GM23338 (cell line): ENCODE data around the gene KCTD7.

Experiments
- CREB1 ChIP-seq: fragments of 250-450 bp; sonication (Bioruptor Pico); IDR thresholded peaks from 2 replicates; pipeline ENCODE4 v1.5.0; 2020; ENCODE audit warnings: low read depth, mild to moderate bottlenecking, moderate library complexity
- CTCF ChIP-seq, 2 experiments: fragments of 200-600 bp in 1 of 2; sonication (generic) in 1 of 2; conservative IDR thresholded peaks; 2 replicates each; pipeline versions ENCODE4 v1.5.1 to v1.6.1; 2016 to 2017; ENCODE audit warnings: antibody characterized with exemption in 2 of 2, low read depth in 2 of 2, mild to moderate bottlenecking in 2 of 2, moderate library complexity in 1 of 2
- TF ChIP-seq, protein P1 (sequence below): IDR thresholded peaks from one replicate; pipeline ENCODE4 v1.6.1; 2018; ENCODE audit warnings: antibody characterized with exemption; ENCODE audit not compliant: unreplicated experiment

DNA sequence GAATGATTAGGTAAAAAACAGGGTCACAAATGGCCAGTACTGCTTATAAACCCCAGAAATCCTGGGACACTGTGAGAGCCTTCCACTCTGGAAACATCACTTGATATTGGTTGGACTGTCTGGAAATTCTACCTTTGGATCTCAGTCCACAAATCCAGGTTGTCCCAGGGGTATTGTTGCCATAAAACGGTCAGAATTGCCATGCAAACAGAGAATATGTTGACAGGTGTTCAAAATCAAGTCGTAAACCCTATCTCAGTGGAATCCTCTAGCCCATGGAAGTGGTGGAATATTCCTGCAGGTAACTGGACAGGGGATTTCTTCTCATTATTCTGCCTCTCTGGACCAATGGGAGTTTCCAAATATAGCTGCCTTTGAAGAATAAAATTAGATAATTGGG, 31.2 kb upstream of the KCTD7 start:
- no peak for TF ChIP-seq CTCF (conservative IDR thresholded peaks at IDR 0.05; ENCODE audit: low read depth in 2 of 2)
- TF ChIP-seq, protein P1, sequence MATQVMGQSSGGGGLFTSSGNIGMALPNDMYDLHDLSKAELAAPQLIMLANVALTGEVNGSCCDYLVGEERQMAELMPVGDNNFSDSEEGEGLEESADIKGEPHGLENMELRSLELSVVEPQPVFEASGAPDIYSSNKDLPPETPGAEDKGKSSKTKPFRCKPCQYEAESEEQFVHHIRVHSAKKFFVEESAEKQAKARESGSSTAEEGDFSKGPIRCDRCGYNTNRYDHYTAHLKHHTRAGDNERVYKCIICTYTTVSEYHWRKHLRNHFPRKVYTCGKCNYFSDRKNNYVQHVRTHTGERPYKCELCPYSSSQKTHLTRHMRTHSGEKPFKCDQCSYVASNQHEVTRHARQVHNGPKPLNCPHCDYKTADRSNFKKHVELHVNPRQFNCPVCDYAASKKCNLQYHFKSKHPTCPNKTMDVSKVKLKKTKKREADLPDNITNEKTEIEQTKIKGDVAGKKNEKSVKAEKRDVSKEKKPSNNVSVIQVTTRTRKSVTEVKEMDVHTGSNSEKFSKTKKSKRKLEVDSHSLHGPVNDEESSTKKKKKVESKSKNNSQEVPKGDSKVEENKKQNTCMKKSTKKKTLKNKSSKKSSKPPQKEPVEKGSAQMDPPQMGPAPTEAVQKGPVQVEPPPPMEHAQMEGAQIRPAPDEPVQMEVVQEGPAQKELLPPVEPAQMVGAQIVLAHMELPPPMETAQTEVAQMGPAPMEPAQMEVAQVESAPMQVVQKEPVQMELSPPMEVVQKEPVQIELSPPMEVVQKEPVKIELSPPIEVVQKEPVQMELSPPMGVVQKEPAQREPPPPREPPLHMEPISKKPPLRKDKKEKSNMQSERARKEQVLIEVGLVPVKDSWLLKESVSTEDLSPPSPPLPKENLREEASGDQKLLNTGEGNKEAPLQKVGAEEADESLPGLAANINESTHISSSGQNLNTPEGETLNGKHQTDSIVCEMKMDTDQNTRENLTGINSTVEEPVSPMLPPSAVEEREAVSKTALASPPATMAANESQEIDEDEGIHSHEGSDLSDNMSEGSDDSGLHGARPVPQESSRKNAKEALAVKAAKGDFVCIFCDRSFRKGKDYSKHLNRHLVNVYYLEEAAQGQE = no peak
- TF ChIP-seq CREB1 (CRISPR knock-in tag) = no peak
